Activated T-cell treated with anti-CD3 and anti-CD28 coated beads for 24 hours (primary cell): ENCODE measurements around the gene GRIA4.

Experiments used
- DNase-seq: peaks from one replicate; pipeline ENCODE4 v3.0.0-alpha.2; 2020; ENCODE audit warnings: low read depth

The GRIA4 gene

DNA sequence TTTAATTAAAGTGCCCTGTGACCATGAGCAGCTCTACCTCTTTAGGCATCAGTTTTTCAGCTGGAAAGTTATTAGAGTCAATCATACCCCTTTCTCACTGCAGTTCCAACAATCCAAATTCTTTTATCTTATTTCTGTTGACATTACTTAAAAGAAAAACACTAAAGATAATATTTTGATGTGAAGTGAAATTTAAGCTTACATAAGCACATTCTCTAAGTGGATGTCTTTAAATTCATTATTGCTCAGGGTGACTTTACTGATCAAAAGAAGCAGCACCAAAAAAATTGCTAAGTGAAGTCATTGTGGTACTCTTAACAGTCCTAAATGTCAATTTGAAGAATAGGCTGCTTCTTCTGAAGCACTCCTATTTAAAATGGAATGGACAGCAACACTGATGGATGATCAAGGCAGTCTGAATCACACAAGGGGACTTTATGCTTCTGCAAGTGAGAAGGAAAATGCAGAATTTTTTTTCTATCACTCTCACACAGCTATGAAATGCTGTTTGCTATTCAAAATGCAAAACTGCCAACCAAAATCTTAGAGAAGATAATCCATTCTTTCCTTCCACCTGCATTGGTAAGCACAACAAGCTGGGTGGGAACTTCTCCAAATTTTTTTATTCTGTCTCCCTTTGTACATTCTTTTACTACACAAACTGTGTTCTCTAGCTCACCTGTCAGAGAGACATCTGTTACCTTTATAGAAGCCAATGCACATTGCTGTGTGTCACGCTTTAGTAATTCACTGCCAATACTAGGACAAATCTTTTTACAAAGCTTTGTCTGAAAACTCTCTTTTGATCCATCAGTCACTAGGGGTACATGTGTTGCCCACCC, 179.9 kb downstream of the GRIA4 start:
- DNase-seq: no peak

DNA sequence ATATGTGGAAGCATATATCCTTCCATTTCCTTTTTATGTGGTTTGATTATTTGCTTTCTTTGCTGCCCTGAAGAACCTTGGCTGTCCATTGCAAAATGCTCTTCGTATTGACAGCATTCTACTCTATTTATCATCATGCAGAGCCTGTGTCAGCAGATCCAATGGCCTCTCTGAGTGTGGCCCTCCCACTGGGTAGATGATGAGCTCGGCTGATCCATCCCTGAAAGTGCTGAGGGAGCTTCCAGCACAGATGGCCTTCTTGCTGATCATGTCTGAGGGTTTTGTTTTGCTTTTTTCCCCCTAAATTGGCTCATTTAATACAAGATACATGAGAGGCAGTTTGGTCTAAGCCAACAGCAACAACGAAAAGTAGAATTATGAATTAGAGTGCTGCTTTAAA, 181.0 kb downstream of the GRIA4 start:
- no peak for DNase-seq

DNA sequence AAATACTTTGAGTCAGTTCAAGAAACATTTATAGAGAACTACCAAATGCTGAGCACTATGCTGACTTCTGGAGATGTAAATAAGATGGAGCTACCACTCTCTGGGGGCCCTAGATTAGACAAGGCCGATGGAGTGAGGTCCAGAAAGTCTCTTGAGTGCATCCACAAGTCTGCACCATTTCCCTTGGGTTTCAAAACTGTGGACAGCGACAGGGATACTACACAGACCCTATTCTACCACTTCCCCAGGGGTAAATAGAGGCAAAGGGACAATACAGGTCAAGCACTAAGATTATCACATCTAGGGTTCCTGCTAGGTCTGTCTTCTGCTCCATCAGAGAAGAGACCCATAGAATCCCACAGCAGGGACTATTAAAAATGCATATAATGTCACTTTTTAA, 183.2 kb downstream of the GRIA4 start:
- DNase-seq: no peak

DNA sequence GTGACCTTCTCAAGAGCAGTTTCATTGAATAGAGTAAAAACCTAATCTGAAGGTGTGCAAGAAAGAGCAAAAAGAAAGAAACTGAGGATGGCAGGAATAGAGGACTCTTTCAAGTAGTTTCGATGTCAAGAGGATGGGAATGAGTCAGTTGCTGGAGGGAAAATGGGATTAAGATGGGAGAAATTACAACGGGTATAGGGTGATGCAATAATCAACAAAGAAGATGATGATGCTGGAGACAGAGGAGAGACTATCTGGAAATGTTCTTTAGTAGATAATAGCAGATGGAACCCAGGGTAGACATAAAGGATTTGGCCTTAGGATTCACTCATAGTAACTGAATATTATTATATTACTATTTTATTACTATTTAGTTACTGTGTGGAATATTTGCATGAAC, 189.4 kb downstream of the GRIA4 start:
- no peak for DNase-seq

DNA sequence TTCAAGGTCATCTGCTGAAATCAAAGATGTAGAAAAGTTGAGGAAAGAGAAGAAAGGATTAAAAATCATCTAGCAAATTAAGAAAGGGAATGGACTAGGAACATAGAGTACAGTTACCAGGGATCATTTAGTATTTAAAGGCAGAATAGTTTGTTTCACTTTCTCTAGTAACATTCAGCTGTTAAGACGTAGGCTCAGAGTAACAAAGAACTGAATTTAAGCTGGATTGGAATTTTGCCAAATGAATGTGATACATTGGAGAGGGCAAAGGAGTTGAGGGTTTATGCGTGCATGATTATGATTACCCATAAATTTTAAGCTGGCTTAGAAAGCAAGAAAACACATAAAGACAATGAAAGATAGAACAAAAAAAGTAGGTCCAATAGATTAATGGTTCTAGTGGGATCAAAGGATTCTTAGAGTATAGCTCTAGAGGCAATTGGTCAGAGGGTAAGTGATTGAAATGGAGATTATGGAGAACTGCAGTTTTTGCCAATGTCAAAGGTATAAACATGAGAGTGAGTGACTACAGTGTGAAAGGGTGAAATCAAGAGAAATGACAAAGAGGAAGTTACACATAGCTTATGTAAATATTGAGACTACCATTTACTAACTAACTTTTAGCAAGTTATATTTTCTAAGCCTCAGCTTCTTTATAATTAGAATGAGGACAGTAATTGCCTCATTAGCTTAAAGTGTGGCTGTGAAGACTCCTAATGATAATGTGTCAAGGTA, 190.0 kb downstream of the GRIA4 start:
- no peak for DNase-seq

DNA sequence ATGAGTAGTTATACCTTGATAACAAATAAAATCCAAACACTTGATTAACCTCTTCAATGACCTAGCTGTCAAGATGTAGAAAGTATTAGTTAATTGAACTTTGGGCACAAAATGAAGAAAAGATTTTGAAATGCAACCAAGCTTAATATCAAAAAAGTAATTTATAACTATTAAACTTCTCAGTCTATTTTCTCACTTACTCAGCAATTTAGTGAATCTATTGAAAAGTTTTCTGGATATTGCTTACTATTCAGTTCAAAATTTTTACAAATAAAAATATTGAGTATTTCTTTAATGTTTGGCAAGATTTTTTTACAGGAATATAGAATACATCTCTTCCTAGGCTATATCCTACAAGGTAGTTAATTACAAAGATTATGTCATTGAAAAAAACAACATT, 192.5 kb downstream of the GRIA4 start:
- DNase-seq: no peak

DNA sequence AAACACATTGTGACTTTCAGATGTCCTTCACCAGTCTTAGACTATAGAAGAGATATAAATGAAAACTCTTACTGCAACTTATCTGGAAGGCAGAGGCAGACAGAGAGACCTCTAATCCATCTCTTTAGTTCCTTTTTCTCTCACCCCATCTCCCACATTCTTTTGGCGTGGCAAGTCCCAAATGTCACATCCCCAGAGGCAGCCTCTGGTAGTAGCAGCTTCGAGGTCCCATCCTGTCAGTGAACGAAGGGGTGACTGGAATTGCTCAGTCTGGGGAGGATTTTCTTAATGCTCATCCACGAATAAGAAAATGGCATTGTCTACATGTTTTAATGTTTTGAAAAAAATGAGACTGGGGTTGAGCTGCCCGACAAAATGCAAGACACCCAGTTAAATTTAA, 201.4 kb downstream of the GRIA4 start:
- no peak for DNase-seq

DNA sequence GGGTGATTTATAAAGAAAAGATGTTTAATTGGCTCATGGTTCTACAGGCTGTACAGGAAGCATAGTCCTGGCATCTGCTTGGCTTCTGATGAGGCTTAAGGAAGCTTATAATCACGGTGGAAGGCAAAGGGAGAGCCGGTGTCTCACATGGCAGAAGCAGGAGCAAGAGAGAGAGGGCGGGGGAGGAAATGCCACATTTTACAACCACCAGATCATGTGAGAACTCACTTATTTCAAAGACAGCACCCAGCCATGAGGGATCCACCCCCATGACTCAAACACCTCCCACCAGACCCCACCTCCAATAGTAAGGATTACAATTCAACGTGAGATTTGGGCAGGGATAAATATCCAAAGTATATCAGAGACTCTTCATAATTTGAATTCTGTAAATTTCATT, 211.5 kb downstream of the GRIA4 start:
- DNase-seq: no peak

DNA sequence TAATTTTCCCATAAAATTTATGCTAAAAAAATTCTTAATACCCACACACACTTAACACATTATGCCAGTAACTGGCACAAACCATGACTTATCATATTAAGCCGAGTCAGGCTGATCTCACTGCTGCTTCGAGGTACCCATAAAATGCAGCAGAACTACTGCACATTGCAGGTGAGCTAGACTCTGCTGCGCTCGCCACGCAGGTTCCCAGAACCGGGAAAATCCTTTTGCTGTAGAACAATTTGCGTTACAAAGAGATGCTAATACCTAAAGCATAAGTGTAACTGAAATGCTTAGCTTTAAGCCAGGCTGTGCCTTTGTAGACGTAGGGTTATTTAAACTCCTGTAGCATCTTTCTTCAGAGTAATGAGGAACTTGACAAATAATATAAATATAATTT, 211.9 kb downstream of the GRIA4 start:
- no peak for DNase-seq

DNA sequence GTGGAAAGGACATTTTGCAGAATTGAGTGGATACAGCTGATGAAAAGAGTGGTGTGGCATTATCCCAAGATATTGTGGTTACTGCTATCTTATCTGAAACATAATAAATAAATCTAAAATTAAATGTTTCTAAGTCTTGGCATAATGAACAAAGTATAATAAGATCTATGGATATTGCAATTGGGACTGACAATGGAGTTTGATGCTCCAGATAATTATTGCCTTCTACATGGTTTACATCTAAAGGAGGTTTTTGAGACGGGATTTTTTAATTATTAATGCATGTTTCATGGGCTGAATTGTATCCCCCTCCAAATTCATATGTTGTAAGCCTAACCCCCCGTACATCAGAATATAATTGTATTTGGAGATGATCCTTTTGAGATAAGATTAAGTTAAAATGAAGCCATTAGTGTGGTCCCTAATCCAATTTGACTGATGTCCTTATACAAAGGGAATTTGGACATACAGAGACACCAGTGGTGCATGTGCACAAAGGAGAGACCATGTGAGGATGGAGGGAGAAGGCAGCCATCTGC, 213.7 kb downstream of the GRIA4 start:
- no peak for DNase-seq

DNA sequence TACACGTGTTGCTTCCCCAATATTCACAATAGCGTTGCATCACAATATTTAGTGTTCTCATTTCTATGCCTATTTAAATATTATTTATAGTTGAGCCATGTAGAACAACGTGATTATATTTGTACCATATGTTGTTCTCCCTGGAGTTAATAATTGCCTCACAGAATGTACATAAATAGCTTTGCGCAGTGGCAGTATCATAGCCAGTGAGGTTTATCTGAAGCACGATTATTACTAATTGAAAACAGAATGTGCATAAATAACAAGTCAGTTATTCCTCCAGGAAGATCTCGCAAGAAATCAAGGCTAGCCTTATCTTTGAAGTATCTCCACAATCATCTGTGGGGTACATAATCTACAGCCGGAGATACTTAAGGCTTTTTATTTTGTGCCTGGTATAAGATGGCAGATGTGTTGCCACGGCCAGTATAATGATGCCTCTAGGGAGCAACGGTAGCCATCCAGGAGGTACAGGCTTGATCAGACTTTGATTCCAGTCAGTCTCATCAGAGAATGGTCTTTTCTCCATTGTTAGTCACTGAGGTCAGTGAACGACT, 214.7 kb downstream of the GRIA4 start:
- no peak for DNase-seq

DNA sequence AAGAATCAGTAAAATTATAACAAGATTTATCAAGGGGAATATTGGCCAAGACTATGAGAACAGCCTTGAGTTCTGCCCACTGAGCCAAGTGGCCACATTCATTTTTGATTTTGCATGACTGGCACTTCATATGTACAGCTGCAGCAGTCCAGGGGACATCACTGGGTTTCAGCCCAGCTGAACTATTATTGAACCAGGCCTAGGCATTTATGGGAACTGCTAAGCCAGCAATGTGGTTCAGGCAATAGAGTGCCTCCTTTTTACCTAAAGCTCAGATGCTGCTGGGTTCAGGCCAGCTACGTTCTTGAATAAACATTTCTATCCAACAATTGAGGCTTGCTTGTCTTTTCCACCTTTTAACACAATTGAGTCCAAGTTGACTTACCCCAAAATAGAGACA, 215.3 kb downstream of the GRIA4 start:
- DNase-seq: no peak

DNA sequence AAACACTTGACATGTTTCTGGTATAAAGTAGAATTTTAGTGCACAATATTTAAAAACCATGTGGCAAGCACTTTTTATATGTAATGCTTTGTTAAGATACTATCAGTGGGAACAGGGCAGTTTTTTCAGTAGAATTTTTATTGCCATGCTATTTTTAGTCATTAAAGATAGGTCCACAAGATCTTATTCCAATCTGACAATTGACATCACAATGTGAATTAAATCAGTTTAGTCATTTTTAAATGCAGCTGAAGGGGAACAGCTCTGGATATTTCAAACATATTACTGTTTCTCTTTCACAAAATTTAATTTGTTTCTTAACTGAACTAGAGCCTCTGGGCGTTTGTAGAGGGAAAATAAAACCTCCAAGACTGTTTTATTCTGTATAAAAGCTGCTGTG, 218.0 kb downstream of the GRIA4 start:
- no peak for DNase-seq

DNA sequence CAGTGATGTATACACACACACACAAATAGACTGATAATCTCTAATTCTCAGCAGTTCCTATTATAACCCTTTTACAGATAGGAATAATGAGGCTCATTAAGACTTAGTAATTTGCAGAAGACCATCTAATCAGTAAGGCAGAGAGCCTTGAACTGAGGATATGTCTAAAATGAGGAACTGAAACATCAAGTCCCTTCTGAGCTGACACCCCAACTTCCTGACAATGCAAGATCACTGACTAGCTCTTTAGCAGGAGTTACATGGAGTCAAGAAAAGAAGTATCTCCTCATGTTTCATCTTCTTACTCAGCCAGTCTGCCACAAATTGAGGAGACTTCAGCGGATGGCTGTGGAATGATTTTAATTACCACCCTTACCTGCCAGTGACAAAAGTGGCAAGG, 219.2 kb downstream of the GRIA4 start:
- no peak for DNase-seq

DNA sequence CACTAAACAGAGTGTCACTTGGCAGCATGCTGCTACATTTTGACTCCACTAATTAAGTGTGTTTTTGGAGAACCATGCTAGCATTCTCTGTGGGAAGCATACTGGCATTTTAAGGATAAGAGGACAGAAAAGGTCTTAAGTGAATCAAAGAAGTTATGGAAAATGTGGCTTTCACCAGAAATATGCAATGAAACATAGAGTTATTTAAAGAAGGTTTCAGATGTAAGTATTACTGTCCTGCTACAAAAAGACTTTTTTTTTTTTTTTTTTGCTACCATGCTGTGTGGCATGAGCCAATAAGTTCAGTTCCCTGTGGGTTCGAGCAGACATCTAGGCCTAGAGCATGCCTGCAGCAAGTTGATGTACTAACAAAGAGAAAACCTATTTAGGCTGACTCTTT, 224.6 kb downstream of the GRIA4 start:
- no peak for DNase-seq

DNA sequence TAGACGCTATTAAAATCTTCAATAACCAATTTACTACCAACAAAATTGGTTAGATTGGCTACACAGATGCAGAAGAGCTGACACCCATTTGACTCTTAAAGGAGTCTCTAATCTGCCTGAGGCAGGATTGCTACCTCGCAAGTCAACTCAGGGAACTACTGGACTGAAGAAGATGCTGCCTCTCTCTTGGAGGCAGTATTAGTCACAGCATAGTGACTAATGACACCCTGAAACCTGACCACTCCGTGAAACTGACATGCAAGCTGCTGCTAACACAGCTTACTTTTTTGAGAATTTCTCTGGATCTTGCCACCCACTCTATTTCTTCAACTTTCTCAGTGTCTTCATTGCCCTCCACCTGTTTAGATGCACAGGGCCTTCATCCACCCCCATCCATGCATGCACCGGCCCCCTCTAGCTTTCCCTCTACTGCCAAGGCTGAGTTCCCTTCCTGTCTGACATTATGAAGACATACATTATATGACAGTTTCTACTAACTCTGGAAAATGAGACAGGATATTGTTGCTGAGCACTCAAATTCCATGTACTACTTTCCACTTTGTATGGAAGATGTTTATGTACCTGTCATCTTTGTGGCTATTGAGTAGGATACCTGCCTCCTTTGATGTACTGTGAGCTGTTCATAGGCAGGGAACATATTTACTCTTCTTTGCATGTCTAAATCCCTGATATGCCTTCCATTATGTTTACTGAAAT, 229.0 kb downstream of the GRIA4 start:
- no peak for DNase-seq

DNA sequence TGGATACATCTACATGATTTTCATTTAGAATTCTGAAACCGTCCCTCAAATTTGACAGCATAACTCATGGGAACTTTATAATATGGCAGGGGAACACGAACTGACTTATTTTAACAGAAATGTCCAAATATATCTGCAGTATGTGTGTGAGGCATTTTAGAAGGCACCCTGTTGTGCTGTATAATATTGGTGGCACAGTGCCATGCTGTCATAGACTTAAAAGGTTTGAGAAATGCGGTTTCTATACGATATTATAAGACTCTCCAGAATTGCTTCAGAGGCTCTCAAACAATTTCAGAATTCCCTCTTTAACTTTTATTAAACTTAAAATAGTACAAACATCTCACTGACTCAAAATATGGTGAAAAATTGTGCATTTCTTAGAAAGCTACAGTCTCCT, 230.5 kb downstream of the GRIA4 start:
- DNase-seq: no peak

DNA sequence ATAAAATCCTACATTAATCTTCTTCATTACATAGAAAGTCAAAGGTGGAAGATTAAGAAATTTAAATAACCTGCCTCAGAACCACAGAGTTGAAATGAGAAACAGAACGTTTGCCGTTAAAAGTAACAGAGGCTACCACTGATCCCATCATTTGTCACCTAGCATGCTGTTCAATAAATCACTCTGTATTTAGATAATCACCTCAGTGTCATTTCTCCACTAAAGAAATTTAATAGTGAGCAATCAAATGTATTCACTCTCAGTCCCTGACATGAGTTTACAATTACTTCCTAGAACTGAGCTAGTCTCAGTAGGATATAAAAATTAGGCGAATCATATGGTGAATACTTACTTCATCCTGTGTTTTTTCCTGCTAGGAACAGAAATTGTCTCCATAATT, 242.5 kb downstream of the GRIA4 start:
- DNase-seq: no peak

DNA sequence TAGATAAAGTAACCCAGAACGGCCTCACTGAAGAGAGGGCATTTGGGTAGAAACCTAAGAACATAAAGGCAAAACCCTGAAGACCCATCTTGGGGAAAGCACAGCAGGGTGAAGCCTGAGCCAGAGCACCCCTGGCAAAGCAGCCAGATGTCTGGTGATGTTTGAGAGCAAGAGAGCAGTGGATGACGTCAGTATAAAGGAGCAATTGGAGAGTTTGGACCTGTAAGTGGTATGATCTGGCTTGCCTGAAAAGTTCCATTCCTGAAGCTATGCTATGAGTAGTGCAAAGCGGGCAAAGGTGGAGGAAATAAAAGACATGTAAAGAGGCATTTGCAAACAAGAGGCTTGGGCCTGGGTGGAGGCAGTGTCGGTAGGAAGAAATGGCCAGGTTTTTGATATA, 244.4 kb downstream of the GRIA4 start:
- DNase-seq: no peak

DNA sequence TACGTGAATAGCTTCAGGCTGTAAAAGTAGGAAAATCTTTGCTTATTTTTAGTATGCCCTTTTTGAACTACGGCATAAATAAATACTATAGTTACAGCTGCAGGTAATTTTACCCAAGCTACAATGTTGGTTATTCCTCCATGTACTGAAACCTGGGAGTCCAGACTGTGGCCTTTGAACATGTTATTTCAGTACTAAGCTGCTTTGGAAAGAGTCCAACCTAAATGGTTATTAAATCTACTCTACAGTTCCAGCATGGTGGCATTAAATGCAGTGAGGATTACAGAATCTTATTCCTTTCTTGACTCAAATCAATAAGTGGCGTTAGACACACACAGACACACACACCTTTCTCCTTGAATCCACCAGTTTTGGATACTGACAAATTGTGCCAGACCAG, 247.1 kb downstream of the GRIA4 start:
- DNase-seq: no peak

DNA sequence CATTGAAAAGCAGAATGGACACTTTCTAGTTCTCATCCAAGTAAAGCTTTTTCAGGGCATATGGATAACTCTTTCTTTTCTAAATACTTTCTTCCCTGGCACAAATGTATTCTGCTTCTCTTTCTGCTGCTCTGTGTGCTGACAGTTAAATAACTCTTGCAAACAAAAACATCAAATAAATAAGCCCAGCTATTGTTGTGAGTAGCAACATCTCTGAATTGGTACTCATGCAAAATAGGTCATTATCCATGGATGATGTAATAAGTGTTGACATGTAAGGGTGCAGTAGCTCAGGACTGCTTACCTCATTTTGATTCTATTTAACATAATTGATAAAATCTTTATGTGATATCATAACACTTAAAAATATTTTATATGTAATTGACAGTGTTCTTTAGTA, 247.9 kb downstream of the GRIA4 start:
- no peak for DNase-seq

DNA sequence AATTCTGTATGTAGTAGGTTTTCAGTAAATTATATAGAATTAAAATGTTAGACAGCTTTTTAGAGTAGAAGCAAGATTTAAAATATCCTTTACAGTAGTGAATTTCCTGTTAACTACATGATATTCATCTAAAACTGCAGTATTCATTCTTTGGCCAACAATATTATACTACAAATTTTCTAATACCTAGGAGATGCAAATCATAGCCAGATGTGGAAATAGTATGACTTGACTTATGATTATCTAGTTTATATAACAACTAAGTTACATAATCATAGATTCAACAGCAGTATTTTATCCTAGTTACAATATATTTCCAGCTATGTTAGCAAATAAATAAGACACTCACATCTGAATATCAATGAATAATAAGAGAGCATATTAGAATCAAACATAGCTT, 249.0 kb downstream of the GRIA4 start:
- no peak for DNase-seq

DNA sequence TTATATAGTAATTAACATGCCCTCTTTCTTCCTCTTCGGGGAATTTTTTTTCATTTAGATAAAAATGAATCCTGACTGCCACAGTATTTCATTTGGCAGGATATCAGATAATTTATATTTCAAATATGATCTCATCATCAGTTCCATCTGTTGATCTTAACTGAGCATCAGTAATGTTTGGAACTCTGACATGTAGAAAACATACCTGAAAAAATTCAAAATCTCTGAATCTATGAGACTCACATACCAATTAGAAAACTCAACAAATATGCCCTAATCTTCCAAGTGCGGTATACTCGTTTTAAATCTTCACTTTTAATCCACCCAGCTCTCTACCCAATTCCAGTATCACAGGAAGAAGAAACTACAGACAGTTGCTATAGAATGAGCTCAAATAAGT, 250.2 kb downstream of the GRIA4 start:
- no peak for DNase-seq
